K562 (cell line): Measurements from ENCODE around the gene SMAGP. TPM values are rescaled to one million over a fixed set of nuclear protein-coding genes. Genes with fewer than 3 reads are reported as not detected.

Experiments used
- KAT7 ChIP-seq: sonication (generic); formaldehyde crosslinking; IDR thresholded peaks from 2 replicates; pipeline ENCODE4 v1.8.0; 2022; ENCODE audit warnings: missing genetic modification reagents, mild to moderate bottlenecking, borderline replicate concordance
- KLF16 ChIP-seq: IDR thresholded peaks from 2 replicates; pipeline ENCODE4 v1.6.1; 2016; ENCODE audit warnings: antibody characterized with exemption
- NCOA1 ChIP-seq: fragments of 450-650 bp; IDR thresholded peaks from 2 replicates; pipeline ENCODE4 v1.6.1; 2016; ENCODE audit warnings: low read depth
- NR2C2 ChIP-seq, 2 experiments: fragments of 200-800 bp in 1 of 2; sonication (Bioruptor generic) in 1 of 2; sonication (generic) in 1 of 2; formaldehyde crosslinking in 1 of 2; IDR thresholded peaks; 2 replicates each; pipeline versions ENCODE4 v1.6.1 to v1.8.0; 2016 to 2022; ENCODE audit warnings: mild to moderate bottlenecking in 1 of 2, missing compliant biosample characterization in 1 of 2, missing genetic modification characterization in 1 of 2, missing genetic modification reagents in 1 of 2
- PML ChIP-seq: IDR thresholded peaks from 2 replicates; pipeline ENCODE4 v1.6.1; 2012; ENCODE audit warnings: low read length, inconsistent platforms
- RBM34 ChIP-seq: fragments of 200-400 bp; formaldehyde crosslinking; IDR thresholded peaks from 2 replicates; pipeline ENCODE4 v1.6.1; 2018; ENCODE audit warnings: low read length, borderline replicate concordance; ENCODE audit not compliant: insufficient read depth
- RCOR1 ChIP-seq, 2 experiments: IDR thresholded peaks; 2 replicates each; pipeline ENCODE4 v1.6.1; 2012; ENCODE audit warnings: low read depth in 2 of 2, low read length in 2 of 2, borderline replicate concordance in 1 of 2, improper control_type of control experiment in 1 of 2
- SMAD2 ChIP-seq: fragments of 150-350 bp; IDR thresholded peaks from 2 replicates; pipeline ENCODE4 v1.6.1; 2014; ENCODE audit warnings: low read depth, mild to moderate bottlenecking, low read length
- SMARCB1 ChIP-seq: IDR thresholded peaks from 2 replicates; pipeline ENCODE4 v1.6.1; 2011; ENCODE audit warnings: improper control_type of control experiment, low read depth; ENCODE audit not compliant: insufficient read length
- SMARCC2 ChIP-seq: fragments of 450-650 bp; IDR thresholded peaks from 2 replicates; pipeline ENCODE4 v1.6.1; 2017; ENCODE audit warnings: antibody characterized with exemption, moderate library complexity, mild to moderate bottlenecking, low read depth
- TAF9B ChIP-seq: fragments of 450-650 bp; IDR thresholded peaks from 2 replicates; pipeline ENCODE4 v1.6.1; 2018; ENCODE audit warnings: mild to moderate bottlenecking; ENCODE audit not compliant: partially characterized antibody
- TFAP4 ChIP-seq: sonication (generic); formaldehyde crosslinking; IDR thresholded peaks from 2 replicates; pipeline ENCODE4 v1.8.0; 2022; ENCODE audit warnings: missing genetic modification reagents, mild to moderate bottlenecking, moderate library complexity, borderline replicate concordance
- ZFP30 ChIP-seq: fragments of 250-450 bp; sonication (Bioruptor Pico); IDR thresholded peaks from 2 replicates; pipeline ENCODE4 v1.8.0; 2022; ENCODE audit warnings: moderate library complexity, mild to moderate bottlenecking, inconsistent platforms, borderline replicate concordance
- ZNF318 ChIP-seq, 2 experiments: fragments of 450-650 bp; IDR thresholded peaks; 2 replicates each; pipeline ENCODE4 v1.6.1; 2016; ENCODE audit warnings: mild to moderate bottlenecking in 2 of 2, borderline replicate concordance in 1 of 2, low read depth in 1 of 2, moderate library complexity in 1 of 2
- ZNF436 ChIP-seq: fragments of 250-450, 450-650 bp; sonication (Bioruptor Pico); formaldehyde crosslinking; IDR thresholded peaks from 2 replicates; pipeline ENCODE4 v1.7.0; 2020; ENCODE audit warnings: mild to moderate bottlenecking
- ZNF75A ChIP-seq: fragments of 450-650 bp; formaldehyde crosslinking; IDR thresholded peaks from 2 replicates; pipeline ENCODE4 v1.4.0; 2020; ENCODE audit warnings: mild to moderate bottlenecking
- ZNF764 ChIP-seq: fragments of 250-450 bp; sonication (Bioruptor Pico); IDR thresholded peaks from 2 replicates; pipeline ENCODE4 v1.4.0; 2020; ENCODE audit warnings: low read depth, mild to moderate bottlenecking, moderate library complexity
- polyA plus RNA-seq, 8 experiments: library from polyadenylated mRNA; depleted of rRNA in 4 of 8; stranded (reverse) in 5 of 8; unstranded in 3 of 8; fragments of >200 nt; fragmentation: Nextera tagmentation in 2 of 8; fragmentation: Illumina TruSeq in 1 of 8; extraction: Ambion mirVana in 2 of 8; extraction: Trizol in 1 of 8; gene quantifications; 2 replicates each; pipeline versions ENCODE4 v1.2.1 to v1.2.3, GENCODE V29; 2011 to 2014; ENCODE audit warnings: inconsistent platforms in 1 of 8, missing spikeins in 1 of 8
- total RNA-seq, 7 experiments: library from RNA; depleted of rRNA in 6 of 7; stranded (reverse); fragments of >200 nt in 6 of 7; fragmentation: Illumina TruSeq in 2 of 7; extraction: Trizol in 2 of 7; gene quantifications; 2 replicates each; pipeline versions ENCODE4 v1.2.1 to v1.2.3, GENCODE V29; 2011 to 2021; ENCODE audit warnings: low replicate concordance in 1 of 7

SMAGP gene
- total and polyA plus RNA-seq, 9 of the 15 experiments (the other 6 are each of a cell fraction or from before 2014, with no cell fraction given): 23.1 to 62.3 (median 29.9) TPM

GRCh38 chr12:51270067-51270950 is at the start of gene SMAGP (continued):
- TF ChIP-seq ZNF318 (IDR thresholded peaks at IDR 0.05; ENCODE audit: borderline replicate concordance in 1 of 2, low read depth in 1 of 2): no peak
- TF ChIP-seq RBM34: no peak
- TF ChIP-seq ZNF764: no peak
- no peak for TF ChIP-seq KLF16
- TF ChIP-seq KAT7 (CRISPR knock-in tag): peak; percentile 57; the same call in 1 of the 2 replicates
- TF ChIP-seq TFAP4 (CRISPR knock-in tag): peak; percentile 46; the same call in 1 of the 2 replicates
- no peak for TF ChIP-seq NCOA1
- no peak for TF ChIP-seq SMAD2
- no peak for TF ChIP-seq ZFP30 (CRISPR knock-in tag)
- TF ChIP-seq ZNF436 (CRISPR knock-in tag): no peak
- 0 out of 4 replicates have a peak, but pooled peaks of 1 of the 2 experiments have one; percentile 23 for TF ChIP-seq RCOR1 (IDR thresholded peaks at IDR 0.05; ENCODE audit: borderline replicate concordance in 1 of 2, low read depth in 2 of 2, low read length in 2 of 2)
- no peak for TF ChIP-seq SMARCC2
- TF ChIP-seq ZNF75A (CRISPR knock-in tag): no peak
- no peak for TF ChIP-seq SMARCB1
- no peak for TF ChIP-seq NR2C2 (CRISPR knock-in tag; IDR thresholded peaks at IDR 0.05)
- TF ChIP-seq NR2C2 (tag; IDR thresholded peaks at IDR 0.05): peak; percentile 65; the same call in 1 of the 2 replicates
- no peak for TF ChIP-seq PML
- no peak for TF ChIP-seq TAF9B
